GM18508 (cell line): ENCODE measurements around the gene HINT2.

ENCODE experiments used
- ATAC-seq: cut with Tn5 transposase; IDR thresholded peaks from one replicate; pipeline ENCODE4 v1.9.1; 2021; ENCODE audit warnings: moderate number of reproducible peaks; ENCODE audit not compliant: insufficient read depth, unreplicated experiment

The HINT2 gene

DNA sequence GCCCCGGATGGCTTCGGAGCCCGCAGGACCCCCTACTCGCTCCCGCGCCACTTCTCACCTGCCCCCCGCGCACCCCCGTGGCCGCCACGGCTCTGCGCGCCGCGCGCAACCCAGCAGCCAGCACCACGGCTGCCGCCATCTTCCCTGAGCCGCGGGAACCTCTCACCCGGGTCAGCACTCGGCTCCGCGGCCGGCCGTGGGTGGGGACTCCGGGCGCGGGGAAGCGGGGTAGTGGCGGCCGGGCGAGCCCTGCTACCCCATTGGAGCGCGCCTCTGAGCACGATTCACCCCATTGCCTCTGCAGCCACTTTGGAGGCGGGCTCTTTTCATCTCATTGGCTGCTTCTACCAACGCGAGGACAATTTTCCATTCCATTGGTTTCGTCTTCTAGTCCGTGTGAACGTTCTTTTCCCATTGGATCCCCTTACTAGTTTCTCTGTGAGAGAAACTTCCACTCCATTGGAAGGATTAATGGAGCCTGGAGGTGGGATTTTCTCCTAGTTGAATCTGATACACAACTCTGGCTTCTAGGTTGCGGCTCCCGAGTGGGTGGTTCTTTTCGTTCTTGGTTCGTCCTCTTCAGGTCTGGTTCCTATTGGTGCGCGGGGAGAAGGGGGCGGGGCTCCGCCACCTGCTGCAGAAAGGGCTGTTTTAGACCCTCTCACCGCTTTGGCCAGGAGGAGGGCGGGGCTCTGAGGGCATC, at the start of gene HINT2:
HINT2 (minus strand) TSS at position 202 of the 703 bp plus-strand sequence; CDS start at position 139, 63 bp downstream.
- peak; percentile 44 for ATAC-seq

DNA sequence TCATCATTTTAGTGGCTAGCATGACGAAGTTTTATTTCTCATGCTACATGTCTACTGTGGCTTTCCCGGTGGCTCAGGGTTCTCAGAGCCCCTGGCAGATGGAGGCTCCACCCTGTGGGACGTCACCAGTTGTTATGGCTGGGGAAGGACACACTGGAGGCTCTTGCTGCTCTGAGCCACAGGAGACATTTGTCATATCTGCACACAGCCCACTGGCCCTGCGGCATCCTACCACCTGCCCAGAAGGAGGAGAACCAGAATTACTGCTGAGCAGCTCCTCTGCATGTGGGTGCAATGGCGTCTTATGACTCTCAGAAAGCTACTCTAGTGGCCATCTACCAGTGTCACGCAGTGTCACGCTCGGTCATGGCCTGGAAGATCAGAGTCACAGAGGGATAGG, 48.7 kb upstream of the HINT2 start:
- ATAC-seq: no peak

DNA sequence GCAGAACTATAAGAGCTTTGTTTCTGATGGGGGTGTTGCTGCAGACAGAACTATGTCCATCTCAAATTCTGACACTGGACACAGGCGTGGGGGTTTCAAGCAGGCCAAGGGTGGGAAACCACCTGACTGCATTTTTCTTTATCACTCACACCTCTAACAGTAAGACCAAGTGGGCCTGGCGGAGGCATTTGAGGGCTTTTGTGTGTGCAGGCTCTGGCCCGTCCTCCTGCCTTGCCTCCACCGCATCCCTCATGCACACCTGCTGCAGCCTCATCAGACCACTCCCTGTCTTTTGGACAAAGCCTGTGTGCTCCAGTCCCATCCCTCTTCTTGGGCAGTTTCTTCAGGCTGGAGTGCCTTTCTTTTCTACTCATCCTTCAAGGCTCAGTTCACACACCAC, 47.5 kb upstream of the HINT2 start:
- no peak for ATAC-seq

GRCh38 chr9:35861161-35861897, 46.5 kb upstream of the HINT2 start:
- ATAC-seq: no peak

DNA sequence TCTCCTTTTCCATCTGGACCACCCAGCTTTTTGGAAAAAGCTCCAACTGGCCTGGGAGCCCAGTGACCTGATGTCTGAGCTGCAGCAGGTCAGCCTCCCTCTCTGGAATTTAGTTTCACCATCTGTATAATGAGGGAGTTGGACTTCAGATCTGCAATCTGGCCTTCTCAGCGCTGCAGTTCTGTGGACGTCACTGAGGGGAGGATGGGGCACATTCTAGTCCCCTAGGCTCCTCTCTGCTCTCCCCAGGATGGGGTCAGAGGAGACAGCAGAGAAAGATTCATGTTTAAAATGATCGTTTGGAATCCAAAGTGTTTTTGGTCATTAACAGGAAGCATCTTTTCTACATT, 45.1 kb upstream of the HINT2 start:
- ATAC-seq: no peak

- no peak for ATAC-seq
These were observed 44.6 kb upstream of the HINT2 start for GRCh38 chr9:35859310-35859989.

DNA sequence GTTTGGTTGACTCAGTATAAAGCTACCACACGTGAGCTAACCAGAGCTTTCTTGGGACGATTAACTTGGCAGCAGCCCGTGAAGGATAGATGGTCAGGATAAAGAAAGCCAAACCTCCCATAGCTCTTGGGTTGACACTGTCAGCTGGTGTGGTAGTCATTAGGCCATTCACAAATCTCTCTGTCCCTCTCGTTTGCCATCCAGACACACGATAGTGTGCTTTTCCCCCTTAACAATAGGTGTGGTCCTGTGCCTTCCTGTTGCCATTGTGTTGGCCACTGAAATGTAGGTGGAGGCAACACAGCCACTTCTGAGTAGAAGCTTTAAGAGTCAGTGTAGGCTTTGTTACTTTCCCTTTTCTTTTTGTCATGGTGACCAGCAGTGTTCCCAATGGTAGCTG, 43.6 kb upstream of the HINT2 start:
- no peak for ATAC-seq

- no peak for ATAC-seq
These were observed 42.0 kb upstream of the HINT2 start for GRCh38 chr9:35856882-35857281.

GRCh38 chr9:35856206-35856605, 41.4 kb upstream of the HINT2 start:
- ATAC-seq: no peak

DNA sequence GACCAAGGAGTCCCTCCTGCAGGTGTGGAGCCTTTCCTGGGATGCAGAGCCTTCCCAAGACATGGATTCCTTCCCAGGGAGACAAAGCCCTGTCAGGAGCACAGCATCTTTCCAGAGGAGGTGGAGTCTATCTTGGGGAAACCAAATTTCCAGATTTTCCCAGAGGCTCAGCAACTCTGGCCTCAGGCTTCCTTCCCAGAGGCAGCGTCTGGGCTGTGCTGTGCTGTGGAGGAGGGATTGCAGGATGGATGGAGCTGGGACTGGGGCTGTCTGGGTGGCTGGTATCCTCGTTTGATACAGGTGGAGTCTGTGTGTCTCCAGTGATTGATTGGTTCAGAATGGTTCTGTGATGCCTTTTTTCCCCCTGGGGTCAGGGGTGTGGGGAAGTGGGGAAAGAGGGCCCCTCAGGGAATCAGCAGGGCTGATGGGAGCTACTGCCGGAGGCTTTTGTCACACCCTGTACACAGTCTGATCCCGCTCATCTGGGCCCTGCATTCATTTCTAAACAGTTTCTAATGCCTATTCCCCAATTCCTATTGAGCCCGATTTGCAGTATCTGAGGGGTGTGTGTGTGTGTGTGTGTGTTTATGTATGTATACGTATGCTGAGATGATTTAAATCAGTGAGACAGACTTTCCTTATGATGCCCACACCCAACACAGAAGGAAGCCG, 39.4 kb upstream of the HINT2 start:
- ATAC-seq: no peak

GRCh38 chr9:35852876-35853865, 38.3 kb upstream of the HINT2 start:
- ATAC-seq: no peak

- no peak for ATAC-seq
These were observed 37.5 kb upstream of the HINT2 start for GRCh38 chr9:35852267-35852815.

DNA sequence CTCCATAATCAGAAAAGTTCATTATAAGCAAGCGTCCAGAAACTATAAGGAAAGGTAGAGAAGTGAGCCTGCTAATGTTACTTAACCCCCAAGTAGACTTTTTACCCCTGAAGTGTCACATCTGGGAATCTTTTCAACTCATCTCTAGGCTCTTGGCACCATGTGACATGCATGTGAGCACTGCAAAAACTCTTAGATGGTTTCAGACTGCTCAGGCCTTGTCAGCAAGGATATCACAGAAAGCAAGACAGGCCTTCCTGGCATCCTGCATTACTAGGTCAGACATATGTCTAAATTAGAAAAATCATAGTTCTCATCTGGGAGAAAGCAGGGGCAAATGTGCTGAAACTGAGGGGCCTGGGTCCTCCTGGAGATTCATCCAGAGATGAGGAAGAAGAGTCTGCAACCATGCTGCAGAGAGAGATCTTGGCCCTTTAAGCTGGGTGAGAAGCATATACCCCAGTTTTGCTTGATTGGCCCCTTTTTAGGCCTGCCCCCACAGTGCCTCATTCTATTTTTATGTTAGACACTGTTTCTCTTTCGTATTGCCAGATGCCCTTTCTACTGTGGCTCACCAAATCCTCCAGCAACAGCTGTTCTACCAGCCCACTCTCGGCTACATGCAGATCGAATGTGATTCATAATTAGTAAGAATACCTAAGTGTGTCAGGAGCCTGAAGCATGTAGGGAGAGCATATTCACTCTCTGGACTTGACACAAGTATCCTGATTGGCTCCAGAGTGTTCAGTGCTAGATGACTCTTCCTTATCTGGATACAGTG, 33.1 kb upstream of the HINT2 start:
- ATAC-seq: peak; percentile 75

GRCh38 chr9:35845824-35846771, 31.3 kb upstream of the HINT2 start:
- no peak for ATAC-seq

- no peak for ATAC-seq
These were observed 29.9 kb upstream of the HINT2 start for GRCh38 chr9:35844628-35845270.

- peak; percentile 69 for ATAC-seq
These were observed 28.0 kb upstream of the HINT2 start for GRCh38 chr9:35842795-35843194.
